ENCODE data around the gene EIF3L.
"Not testable (repeated sequence)": the region's sequence is repeated elsewhere in the genome, so short reads cannot be mapped to it uniquely, and the experiment has no call there.

EIF3L gene

DNA sequence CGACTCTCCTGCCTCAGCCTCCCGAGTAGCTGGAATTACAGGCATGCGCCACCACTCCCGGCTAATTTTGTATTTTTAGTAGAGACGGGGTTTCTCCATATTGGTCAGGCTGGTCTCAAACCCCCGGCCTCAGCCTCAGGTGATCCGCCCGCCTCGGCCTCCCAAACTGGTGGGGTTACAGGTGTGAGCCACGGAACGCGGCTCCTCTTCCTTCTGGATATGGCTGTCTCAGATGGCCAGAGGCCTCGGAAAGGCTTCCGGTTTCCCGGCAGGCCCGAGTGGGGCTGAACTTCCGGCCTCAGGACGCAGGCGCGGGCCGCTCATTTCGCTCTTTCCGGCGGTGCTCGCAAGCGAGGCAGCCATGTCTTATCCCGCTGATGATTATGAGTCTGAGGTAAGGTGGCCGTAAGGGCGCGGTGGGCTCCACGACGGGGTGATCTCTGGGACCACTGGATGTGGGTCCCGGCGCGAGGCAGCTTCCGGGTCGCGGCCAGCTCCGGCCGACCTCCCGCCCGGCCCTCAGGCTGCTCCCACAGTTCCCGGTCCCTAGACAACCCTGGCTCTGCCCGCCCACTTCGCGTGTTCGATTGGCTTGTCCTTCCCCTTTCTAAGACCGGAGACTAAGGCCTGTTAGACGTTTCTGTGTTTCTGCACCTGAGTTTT lies at the start of gene EIF3L:
Gene EIF3L, plus strand, starts transcription at position 331 of the 663 bp plus-strand sequence. Its CDS starts 31 bp downstream, at position 362.
- peak; percentile 90 for DNase-seq

GRCh38 chr22:37799979-37800378 lies 49.2 kb upstream of the EIF3L start:
- not testable (repeated sequence) for DNase-seq

DNA sequence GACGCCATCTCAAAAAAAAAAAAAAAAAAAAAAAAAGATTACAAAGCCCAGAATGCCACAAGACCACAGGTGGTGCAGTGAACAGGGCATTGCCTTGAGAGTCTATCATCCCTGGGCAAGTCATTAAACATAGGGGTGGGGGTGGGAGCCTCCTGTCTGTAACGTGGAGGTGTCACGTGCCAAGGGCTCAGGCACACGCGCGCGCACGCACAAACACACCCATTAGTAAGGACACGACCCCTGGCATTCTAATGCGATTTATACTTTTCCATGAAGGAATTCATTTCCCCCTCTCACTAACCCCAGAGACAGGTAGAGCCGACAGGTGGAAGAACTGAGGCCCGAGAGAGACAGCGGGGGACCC lies 47.3 kb upstream of the EIF3L start:
- no peak for DNase-seq

DNA sequence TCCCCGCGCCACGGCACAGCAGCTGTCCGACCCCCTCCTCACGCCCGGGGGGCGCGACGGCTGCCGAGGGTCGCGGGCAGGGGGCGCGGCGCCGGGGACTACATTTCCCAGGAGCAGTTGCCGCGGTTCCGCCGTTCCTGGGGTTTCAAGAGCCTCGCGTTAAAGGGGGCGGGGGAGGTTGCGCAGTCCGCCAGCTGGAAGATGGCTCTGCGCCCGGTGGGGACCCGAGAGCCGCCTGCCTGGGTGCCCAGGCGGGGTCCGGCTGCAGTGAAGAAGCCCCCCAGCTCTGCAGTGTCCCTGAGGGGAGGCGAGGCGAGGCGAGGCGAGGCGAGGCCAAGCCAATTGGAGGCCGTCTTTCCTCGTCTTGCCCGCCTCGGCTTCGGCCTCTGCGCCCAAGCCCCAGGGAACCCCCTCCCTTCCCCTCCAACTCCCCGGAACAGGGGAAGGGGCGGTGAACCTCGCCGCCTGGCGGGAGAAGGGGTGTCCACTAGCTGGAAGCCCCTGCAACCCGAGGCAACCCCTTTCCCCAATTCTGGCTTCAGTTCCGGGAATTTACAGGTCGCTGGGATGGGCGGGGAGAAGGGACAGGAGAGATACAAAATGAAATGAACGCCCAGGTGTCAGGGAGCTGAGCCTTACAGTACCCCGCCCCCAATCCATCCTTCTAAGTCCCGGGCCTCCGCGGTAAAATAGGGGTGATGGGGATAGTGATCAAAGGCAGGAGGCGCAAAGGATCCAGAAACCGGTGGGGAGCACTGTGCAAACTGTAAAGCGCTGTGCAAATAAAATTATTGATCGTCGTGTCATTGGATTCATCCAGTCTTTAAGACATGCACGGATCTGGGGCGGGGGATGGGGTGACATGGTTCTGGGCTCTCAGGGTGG lies 46.7 kb upstream of the EIF3L start:
- peak; percentile 39 for DNase-seq

DNA sequence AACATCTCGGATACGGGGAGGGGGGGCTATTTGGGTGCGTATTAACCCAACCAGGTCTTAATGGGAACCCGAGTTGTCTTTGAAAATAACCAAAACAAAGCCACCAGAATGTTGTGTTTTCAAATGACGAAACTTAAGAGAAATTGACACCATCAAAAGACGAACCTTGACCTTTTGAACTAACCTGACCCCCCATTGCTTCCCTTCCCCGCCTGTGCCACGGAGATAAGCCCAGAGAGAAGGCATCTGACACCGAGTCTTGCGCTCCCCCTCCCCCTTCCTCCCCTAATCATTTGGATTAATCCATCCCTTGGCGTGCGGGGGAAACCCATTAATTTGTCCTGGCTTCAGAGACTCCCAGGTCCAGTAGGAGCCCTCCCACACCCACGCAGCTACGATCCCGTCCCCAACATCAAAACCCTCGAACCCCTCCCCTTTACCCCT lies 46.0 kb upstream of the EIF3L start:
- DNase-seq: no peak

- DNase-seq: no peak
Observed at GRCh38 chr22:37803639-37804351, 45.4 kb upstream of the EIF3L start.

DNA sequence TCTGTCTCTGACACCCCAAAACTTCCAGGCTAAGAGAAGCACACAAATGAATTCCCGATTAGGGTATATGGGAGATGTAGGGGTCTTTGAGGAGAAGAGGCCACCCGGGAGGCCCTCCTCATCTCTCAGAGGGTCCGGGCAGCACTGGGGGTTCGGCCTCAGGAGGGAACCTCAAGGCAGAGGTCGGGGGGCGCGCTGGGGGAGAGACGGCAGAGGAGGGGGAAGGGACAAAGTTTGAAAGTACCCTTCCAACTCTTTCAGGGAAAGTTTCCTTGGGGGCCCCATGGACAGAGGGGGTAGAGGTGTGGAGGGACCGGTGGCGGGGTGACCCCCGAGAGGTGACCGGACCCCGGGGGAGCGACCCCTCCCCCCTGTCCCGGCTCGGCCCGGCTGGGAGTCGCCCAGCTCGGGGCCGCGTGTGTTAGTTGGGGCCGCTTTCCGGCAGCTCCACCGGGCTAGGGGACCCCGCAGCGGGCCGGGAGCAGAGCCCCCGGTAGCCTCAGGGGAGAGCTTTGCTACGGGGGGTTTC lies 44.8 kb upstream of the EIF3L start:
- no peak for DNase-seq

DNA sequence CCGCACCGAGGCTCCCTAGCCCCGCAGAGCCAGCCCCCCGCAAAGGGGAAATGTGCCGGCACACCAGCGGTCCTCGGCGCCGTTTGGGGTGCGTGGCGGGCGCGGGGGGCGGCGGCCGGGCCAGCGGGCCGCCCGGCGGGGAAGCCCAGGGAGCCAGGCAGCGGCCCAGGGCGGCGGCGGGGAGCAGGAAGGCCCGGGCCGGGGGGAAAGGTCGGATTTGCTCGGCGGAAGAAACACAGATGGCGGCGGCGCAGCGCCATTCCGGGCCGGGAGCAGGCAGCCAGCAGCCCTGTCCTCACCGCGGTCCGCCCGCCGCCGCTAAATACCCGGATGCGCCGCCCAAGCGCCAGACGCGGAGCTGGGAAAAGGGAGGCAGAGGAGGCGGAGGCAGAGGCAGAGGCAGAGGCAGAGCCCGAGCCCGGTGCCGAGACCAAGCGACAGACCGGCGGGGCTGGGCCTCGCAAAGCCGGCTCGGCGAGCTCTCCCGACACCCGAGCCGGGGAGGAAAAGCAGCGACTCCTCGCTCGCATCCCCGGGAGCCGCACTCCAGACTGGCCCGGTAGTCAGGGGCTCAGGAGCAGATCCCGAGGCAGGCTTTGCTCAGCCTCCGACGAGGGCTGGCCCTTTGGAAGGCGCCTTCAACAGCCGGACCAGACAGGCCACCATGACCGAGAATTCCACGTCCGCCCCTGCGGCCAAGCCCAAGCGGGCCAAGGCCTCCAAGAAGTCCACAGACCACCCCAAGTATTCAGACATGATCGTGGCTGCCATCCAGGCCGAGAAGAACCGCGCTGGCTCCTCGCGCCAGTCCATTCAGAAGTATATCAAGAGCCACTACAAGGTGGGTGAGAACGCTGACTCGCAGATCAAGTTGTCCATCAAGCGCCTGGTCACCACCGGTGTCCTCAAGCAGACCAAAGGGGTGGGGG lies 44.1 kb upstream of the EIF3L start:
- peak; percentile 77 for DNase-seq

GRCh38 chr22:37805810-37806277 lies 43.4 kb upstream of the EIF3L start:
- DNase-seq: no peak

DNA sequence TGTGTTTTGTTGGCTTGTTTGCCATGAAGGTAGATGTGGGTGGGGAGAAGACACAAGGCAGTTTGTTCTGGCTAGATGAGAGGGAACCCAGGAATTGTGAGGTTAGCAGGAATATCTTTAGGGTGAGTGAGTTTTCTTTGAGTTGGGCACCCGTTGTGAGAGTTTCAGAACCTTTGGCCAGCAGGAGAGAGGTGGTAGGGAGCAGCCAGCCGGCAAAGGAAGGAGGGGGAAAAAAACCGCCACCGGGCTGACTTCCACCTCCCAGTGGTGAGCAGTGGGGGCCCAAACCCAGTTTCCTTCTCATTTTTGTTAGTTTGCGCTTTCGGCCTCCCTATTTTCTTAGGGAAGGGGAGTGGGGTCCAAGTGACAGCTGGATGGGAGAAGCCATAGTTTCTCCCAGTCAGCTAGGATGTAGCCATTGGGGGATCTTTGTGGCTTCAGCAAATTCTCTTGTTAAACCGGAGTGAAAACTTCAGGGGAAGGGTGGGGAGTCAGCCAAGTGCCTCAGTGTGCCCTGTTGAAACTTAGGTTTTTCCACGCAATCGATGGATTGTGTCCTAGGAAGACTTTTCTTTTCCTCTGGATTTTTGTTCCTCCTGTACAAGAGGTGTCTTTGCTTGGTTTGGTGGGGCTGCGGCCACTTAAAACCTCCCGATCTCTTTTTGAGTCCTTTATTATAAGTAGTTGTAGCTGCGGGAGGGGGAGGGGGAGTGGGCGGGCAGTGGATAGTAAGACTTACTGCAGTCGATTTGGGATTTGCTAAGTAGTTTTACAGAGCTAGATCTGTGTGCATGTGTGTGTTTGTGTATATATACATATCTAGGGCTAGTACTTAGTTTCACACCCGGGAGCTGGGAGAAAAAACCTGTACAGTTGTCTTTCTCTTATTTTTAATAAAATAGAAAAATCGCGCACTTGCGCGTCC lies 42.5 kb upstream of the EIF3L start:
- no peak for DNase-seq

DNA sequence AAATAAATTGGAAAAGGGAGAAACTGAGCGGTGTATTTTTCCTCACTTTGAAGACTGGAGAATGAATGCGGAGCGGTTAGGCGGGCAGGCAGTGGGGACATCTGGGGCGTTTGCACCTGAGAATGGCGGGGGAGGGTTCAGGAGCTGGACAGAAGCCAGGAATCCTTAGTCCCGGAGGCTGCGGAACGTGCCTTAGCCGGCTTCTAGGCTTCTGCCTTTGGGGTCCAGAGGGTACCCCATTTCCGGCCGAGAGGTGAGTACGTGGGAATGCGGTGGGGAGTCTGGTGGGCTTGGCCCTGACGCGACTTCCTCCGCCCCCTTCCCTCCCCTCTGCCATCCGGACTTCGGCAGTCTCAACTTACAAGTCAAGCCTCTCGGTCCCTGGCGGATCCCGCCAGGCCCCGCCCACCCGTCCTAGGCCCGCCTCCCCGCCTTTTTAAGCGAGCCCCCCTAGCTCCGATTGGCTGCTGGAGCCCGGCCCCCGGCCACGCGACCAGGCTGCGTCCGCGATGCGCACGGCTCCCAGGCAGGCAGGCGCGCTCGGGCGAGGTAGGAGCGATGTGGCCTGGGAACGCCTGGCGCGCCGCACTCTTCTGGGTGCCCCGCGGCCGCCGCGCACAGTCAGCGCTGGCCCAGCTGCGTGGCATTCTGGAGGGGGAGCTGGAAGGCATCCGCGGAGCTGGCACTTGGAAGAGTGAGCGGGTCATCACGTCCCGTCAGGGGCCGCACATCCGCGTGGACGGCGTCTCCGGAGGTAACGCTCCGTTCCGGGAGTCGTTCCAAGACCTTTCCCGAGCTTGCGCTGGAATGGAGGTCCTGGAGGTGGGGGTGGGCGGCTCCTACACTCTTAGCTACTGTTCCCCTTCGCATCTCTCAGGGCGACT lies 41.6 kb upstream of the EIF3L start, which contains the start of gene GCAT:
Gene GCAT, plus strand, starts transcription at position 525 of the 884 bp plus-strand sequence. Its CDS starts 34 bp downstream, at position 559.
- DNase-seq: peak; percentile 89

DNA sequence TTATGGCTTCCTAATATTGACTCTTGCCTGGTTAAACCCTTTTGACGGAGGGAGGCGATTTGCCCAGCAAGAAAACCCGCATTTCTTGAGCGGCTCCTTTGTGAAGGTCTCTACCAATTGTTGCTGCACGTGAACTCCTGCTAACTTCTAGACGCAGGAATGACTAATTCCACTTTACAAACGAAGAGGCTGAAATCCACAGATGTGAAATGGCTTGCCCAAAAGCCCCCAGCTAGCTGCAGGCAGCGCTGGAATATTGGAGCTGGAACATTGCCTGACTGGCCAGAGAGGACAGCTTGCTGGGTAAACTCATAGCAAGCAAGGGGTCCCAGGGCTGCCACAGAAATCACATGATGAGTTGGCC lies 40.9 kb upstream of the EIF3L start:
- no peak for DNase-seq

GRCh38 chr22:37809672-37810333 lies 39.4 kb upstream of the EIF3L start:
- DNase-seq: no peak

DNA sequence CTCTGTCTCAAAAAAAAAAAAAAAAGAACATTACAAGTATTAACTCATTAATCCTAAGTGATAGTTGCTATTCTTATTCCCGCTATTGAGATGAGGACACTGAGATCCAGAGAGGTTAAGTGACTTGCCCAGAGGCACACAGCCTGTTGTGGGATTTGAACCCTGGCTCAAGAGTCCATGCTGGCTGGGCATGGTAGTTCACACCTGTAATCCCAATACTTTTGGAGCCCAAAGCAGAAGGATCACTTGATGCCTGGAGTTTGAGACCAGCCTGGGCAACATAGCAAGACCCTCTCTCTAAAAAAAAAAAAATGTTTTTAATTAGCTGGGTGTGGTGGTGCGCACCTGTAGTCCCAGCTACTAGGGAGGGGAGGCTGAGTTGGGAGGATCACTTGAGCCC lies 37.4 kb upstream of the EIF3L start:
- no peak for DNase-seq

DNA sequence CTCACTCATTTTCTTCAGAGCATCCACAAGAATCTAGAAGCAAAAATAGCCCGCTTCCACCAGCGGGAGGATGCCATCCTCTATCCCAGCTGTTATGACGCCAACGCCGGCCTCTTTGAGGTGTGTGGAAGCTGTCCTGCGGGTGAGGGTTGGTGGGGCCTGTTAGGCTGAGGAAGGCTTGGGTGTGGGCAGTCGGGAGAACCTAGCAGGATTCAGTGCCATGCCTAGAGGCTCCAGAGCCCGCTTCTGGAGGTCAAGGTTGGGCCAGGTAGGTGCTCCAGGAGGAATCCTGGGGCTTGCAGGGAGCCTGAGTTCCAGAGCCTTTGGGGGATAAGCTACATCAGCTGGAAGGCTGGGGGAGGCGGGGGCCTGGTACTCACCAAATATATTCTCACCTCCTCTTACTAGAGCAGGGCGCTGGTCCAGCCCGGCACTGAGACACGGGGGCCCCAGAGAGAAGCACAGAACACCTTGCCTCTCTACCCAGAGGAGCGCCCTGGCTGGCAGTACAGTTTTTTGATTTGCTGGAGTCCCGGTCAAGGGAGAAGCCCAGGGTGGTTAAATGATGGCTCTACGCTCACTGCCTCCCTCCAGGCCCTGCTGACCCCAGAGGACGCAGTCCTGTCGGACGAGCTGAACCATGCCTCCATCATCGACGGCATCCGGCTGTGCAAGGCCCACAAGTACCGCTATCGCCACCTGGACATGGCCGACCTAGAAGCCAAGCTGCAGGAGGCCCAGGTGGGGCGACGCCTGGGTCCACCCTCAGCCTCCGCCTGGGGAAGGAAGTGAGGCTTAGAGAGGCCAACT lies 36.1 kb upstream of the EIF3L start:
- no peak for DNase-seq

DNA sequence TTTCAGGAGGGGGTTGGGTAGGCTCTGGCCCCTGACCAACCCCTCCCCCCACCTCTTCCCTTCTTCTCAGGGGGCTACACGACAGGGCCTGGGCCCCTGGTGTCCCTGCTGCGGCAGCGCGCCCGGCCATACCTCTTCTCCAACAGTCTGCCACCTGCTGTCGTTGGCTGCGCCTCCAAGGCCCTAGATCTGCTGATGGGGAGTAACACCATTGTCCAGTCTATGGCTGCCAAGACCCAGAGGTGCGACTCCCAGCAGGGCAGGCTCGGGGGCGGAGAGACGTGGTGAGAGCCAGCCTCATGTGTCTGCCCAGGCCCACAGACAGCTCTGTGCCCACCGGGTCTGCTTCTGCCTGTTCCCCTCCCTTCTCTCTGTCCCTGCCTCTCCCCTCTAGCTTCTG lies 33.6 kb upstream of the EIF3L start:
- no peak for DNase-seq

DNA sequence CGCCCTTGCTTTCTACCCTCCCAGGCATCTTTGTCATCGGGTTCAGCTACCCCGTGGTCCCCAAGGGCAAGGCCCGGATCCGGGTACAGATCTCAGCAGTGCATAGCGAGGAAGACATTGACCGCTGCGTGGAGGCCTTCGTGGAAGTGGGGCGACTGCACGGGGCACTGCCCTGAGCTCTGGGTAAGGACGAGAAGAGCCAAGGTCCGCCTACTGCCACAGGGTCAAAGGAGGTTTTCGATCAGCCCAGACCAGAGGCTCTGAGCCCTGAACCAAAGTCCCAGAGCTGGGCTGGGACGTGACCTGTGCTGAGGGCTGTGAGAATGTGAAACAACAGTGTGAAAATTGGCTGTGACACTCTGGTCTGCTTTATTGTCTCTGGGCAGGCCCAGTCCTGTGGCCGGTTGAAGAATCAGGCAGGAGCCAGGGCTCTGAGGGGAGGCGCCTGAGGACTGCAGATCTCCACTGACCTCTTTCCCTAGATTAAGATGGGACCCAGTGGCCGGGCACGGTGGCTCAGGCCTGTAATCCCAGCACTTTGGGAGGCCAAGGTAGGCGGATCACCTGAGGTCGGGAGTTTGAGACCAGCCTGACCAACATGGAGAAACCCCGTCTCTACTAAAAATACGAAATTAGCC lies 32.6 kb upstream of the EIF3L start:
- no peak for DNase-seq
